ENCODE results near the gene ZFR.

The ZFR gene

GRCh38 chr5:32460702-32461101, 16.2 kb upstream of the ZFR start:
- H4K20me1 ChIP-seq (ENCODE audit: insufficient read depth, low read length): no peaks in the 10 kb centered on the region
- no peak for TF ChIP-seq CTCF (IDR thresholded peaks at IDR 0.05; ENCODE audit: low read depth, low read length)
- no peak for TF ChIP-seq EZH2phosphoT487 (IDR thresholded peaks at IDR 0.05; ENCODE audit: low read depth)
- H3K36me3 ChIP-seq (replicated peaks; ENCODE audit: low read depth, low read length): no peaks in the 10 kb centered on the region
- no peak overlapping the region for H2AFZ ChIP-seq (ENCODE audit: low read depth, low read length)
- no peak overlapping the region for H3K4me3 ChIP-seq (ENCODE audit: low read length)
- H3K9me3 ChIP-seq (ENCODE audit: insufficient read depth, low read length): no peaks in the 10 kb centered on the region
- no peak overlapping the region for H3K4me2 ChIP-seq (ENCODE audit: low read length)
- no peaks in the 10 kb centered on the region for H3K79me2 ChIP-seq (ENCODE audit: low read length)
- no peaks in the 10 kb centered on the region for H3K27me3 ChIP-seq (ENCODE audit: low read depth, low read length)
- H3K4me1 ChIP-seq (ENCODE audit: low read length): no peaks in the 10 kb centered on the region
- no peak overlapping the region for H3K27ac ChIP-seq (ENCODE audit: low read length)
- no peak overlapping the region for H3K9ac ChIP-seq (ENCODE audit: low read length)

GRCh38 chr5:32458880-32459495, 14.4 kb upstream of the ZFR start:
- Histone ChIP-seq H3K9me3 (ENCODE audit: insufficient read depth, low read length) (no peaks in the 10 kb centered on the region), H3K4me2 (ENCODE audit: low read length) (no peak overlapping the region), H3K27ac (ENCODE audit: low read length) (no peak overlapping the region), H3K4me3 (ENCODE audit: low read length) (no peak overlapping the region), H4K20me1 (ENCODE audit: insufficient read depth, low read length) (no peaks in the 10 kb centered on the region), H3K9ac (ENCODE audit: low read length) (no peak overlapping the region), H3K27me3 (ENCODE audit: low read depth, low read length) (no peaks in the 10 kb centered on the region), H3K4me1 (ENCODE audit: low read length) (no peaks in the 10 kb centered on the region), H2AFZ (ENCODE audit: low read depth, low read length) (no peak overlapping the region), H3K79me2 (ENCODE audit: low read length) (no peaks in the 10 kb centered on the region), H3K36me3 (replicated peaks; ENCODE audit: low read depth, low read length) (no peaks in the 10 kb centered on the region)
- TF ChIP-seq CTCF (IDR thresholded peaks at IDR 0.05; ENCODE audit: low read depth, low read length): no peak
- no peak for TF ChIP-seq EZH2phosphoT487 (IDR thresholded peaks at IDR 0.05; ENCODE audit: low read depth)

- TF ChIP-seq CTCF (IDR thresholded peaks at IDR 0.05; ENCODE audit: low read depth, low read length) (no peak), EZH2phosphoT487 (IDR thresholded peaks at IDR 0.05; ENCODE audit: low read depth) (no peak)
- Histone ChIP-seq H3K27ac (ENCODE audit: low read length) (no peak overlapping the region), H3K4me3 (ENCODE audit: low read length) (no peak overlapping the region), H3K4me2 (ENCODE audit: low read length) (no peak overlapping the region), H3K36me3 (replicated peaks; ENCODE audit: low read depth, low read length) (no peaks in the 10 kb centered on the region), H3K9me3 (ENCODE audit: insufficient read depth, low read length) (no peaks in the 10 kb centered on the region), H4K20me1 (ENCODE audit: insufficient read depth, low read length) (no peaks in the 10 kb centered on the region), H3K9ac (ENCODE audit: low read length) (no peak overlapping the region), H3K79me2 (ENCODE audit: low read length) (no peaks in the 10 kb centered on the region), H3K4me1 (ENCODE audit: low read length) (no peaks in the 10 kb centered on the region), H2AFZ (ENCODE audit: low read depth, low read length) (no peak overlapping the region), H3K27me3 (ENCODE audit: low read depth, low read length) (no peaks in the 10 kb centered on the region)
Observed at GRCh38 chr5:32455311-32455710, 10.8 kb upstream of the ZFR start.

- Histone ChIP-seq H2AFZ (ENCODE audit: low read depth, low read length) (no peak overlapping the region), H3K4me3 (ENCODE audit: low read length) (no peak overlapping the region), H3K27me3 (ENCODE audit: low read depth, low read length) (no peaks in the 10 kb centered on the region), H3K9ac (ENCODE audit: low read length) (no peak overlapping the region), H3K79me2 (ENCODE audit: low read length) (no peaks in the 10 kb centered on the region), H4K20me1 (ENCODE audit: insufficient read depth, low read length) (no peaks in the 10 kb centered on the region), H3K9me3 (ENCODE audit: insufficient read depth, low read length) (no peaks in the 10 kb centered on the region), H3K4me1 (ENCODE audit: low read length) (no peaks in the 10 kb centered on the region), H3K4me2 (ENCODE audit: low read length) (no peak overlapping the region), H3K27ac (ENCODE audit: low read length) (no peak overlapping the region), H3K36me3 (replicated peaks; ENCODE audit: low read depth, low read length) (no peaks in the 10 kb centered on the region)
- no peak for TF ChIP-seq CTCF (IDR thresholded peaks at IDR 0.05; ENCODE audit: low read depth, low read length)
Observed at GRCh38 chr5:32454821-32455220, 10.3 kb upstream of the ZFR start.

Data from OCI-LY3 (cell line).